ENCODE results near the gene PARD3. TPM values are rescaled to one million over a fixed set of nuclear protein-coding genes. Genes with fewer than 3 reads are reported as not detected.

PARD3 gene
- total RNA-seq, 1 donor from 2014 or later: 58.7 TPM

DNA sequence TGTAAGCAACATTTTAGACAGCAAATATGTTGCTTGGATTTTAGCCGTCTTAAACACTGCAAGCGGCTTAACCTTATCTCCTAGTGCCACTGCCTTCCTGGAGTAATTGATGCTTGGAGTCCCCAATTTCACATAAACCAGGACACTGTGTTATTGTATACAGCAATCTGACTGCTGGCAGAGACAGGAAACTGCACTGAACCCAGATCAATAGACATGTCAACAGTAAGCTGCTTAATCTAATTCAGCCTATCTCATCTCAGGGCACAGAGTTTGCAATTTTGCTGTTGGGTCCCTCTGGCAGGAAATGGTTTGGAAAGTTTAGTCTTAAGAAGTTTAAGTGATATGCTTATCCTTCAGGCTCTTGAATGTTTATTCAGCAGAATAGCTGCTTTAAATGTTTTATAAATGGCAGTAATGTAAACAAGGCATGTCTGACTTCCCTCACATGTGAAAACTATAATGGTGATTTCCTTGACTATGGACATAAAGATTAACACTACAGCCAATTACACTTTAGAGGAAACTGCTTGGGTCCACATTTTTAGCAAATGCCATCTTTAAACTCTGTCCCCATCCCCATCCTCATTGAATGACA lies 598.6 kb downstream of the PARD3 start:
- H2AFZ ChIP-seq (replicated peaks): no peak overlapping the region
- DNase-seq (ENCODE audit: low spot score): no peak
- no peaks in the 10 kb centered on the region for H3K36me3 ChIP-seq
- H3K9me3 ChIP-seq (ENCODE audit: low read depth): no peaks in the 10 kb centered on the region
- no peaks in the 10 kb centered on the region for H3K9me3 Mint-ChIP-seq
- H3K4me3 Mint-ChIP-seq: no peak overlapping the region
- H3K36me3 Mint-ChIP-seq: peaks cover 11% of the 10 kb centered on the region
- no peaks in the 10 kb centered on the region for H3F3A ChIP-seq (ENCODE audit: low read depth)
- H3K9ac ChIP-seq: no peak overlapping the region
- peaks cover 13% of the 10 kb centered on the region for H3K4me1 ChIP-seq
- H4K20me1 ChIP-seq (ENCODE audit: low read depth): no peaks in the 10 kb centered on the region
- H3K27me3 Mint-ChIP-seq (ENCODE audit: insufficient read depth, low read depth): no peaks in the 10 kb centered on the region
- peaks cover 28% of the 10 kb centered on the region for H3K4me1 Mint-ChIP-seq
- H3K27ac ChIP-seq: no peak overlapping the region
- no peak overlapping the region for H3K4me2 ChIP-seq
- H3K27ac Mint-ChIP-seq: no peak overlapping the region
- no peaks in the 10 kb centered on the region for H3K27me3 ChIP-seq
- H3K79me2 ChIP-seq (ENCODE audit: low read depth): no peaks in the 10 kb centered on the region
- H3K4me3 ChIP-seq: no peak overlapping the region
- TF ChIP-seq EZH2phosphoT487 (IDR thresholded peaks at IDR 0.05) (no peak), EZH2 (IDR thresholded peaks at IDR 0.05) (no peak)
- TF ChIP-seq, protein P1, sequence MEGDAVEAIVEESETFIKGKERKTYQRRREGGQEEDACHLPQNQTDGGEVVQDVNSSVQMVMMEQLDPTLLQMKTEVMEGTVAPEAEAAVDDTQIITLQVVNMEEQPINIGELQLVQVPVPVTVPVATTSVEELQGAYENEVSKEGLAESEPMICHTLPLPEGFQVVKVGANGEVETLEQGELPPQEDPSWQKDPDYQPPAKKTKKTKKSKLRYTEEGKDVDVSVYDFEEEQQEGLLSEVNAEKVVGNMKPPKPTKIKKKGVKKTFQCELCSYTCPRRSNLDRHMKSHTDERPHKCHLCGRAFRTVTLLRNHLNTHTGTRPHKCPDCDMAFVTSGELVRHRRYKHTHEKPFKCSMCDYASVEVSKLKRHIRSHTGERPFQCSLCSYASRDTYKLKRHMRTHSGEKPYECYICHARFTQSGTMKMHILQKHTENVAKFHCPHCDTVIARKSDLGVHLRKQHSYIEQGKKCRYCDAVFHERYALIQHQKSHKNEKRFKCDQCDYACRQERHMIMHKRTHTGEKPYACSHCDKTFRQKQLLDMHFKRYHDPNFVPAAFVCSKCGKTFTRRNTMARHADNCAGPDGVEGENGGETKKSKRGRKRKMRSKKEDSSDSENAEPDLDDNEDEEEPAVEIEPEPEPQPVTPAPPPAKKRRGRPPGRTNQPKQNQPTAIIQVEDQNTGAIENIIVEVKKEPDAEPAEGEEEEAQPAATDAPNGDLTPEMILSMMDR (IDR thresholded peaks at IDR 0.05): no peak

DNA sequence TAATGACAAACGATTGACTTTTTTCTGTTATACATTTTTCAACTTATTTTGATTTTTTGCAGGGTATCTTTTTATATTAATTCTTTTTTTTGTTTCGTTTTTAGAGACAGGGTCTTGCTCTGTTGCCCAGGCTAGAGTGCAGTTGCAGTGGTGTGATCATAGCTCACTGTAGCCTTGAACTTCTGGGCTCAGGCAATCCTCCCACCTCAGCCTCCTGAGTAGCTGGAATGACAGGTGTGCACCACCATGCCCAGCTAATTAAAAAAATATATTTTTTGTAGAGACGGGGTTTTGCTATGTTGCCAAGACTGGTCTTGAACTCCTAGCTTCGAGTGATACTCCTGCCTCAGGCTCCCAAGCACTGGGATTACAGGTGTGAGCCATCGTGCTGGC lies 601.3 kb downstream of the PARD3 start:
- no peak for DNase-seq (ENCODE audit: low spot score)
- Mint-ChIP-seq H3K27me3 (ENCODE audit: insufficient read depth, low read depth) (peaks cover 2% of the 10 kb centered on the region), H3K9me3 (no peaks in the 10 kb centered on the region), H3K4me1 (peaks cover 22% of the 10 kb centered on the region), H3K36me3 (peaks cover 19% of the 10 kb centered on the region), H3K4me3 (no peak overlapping the region), H3K27ac (no peak overlapping the region)
- Histone ChIP-seq H3K27ac (no peak overlapping the region), H3K27me3 (no peaks in the 10 kb centered on the region), H3K9ac (no peak overlapping the region), H3K9me3 (ENCODE audit: low read depth) (no peaks in the 10 kb centered on the region), H3K4me2 (no peak overlapping the region), H3K79me2 (ENCODE audit: low read depth) (no peaks in the 10 kb centered on the region), H2AFZ (replicated peaks) (no peak overlapping the region), H3K36me3 (no peaks in the 10 kb centered on the region), H3F3A (ENCODE audit: low read depth) (peaks cover 4% of the 10 kb centered on the region), H3K4me3 (no peak overlapping the region), H3K4me1 (no peaks in the 10 kb centered on the region), H4K20me1 (ENCODE audit: low read depth) (no peaks in the 10 kb centered on the region)
- TF ChIP-seq, protein P1 (IDR thresholded peaks at IDR 0.05): no peak
- TF ChIP-seq EZH2 (IDR thresholded peaks at IDR 0.05): no peak
- no peak for TF ChIP-seq EZH2phosphoT487 (IDR thresholded peaks at IDR 0.05)

DNA sequence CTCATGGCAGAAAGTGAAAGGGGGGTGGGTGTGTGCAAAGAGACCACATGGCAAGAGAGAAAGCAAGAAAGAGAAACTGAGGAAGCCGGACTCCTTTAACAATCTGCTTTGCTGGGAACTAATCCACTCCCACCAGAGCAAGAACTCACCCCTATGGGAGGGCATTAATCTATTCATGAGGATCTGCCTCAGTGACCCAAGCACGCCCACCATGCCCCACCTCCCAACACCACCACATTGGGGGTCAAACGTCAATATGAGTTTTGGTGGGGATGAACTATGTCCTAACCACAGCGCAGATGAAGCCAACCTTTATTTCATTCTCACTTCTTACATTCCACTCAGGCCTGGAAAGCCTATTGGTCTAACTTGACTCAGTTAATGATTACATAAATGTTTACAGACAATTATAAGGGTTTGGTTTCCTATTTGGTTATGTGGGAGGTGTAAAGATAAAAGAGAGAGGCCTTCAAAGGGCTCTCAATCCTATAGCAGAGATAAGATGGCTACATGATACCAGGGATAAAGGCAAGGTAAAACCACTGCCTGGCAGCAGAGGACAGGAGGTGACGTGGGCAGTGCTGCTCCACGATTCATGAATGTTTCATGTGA lies 601.8 kb downstream of the PARD3 start:
- no peak overlapping the region for H3K4me3 ChIP-seq
- peaks cover 5% of the 10 kb centered on the region for H3K4me1 ChIP-seq
- peaks cover 26% of the 10 kb centered on the region for H3K4me1 Mint-ChIP-seq
- no peaks in the 10 kb centered on the region for H3K36me3 ChIP-seq
- H3K4me3 Mint-ChIP-seq: no peak overlapping the region
- H3K9me3 ChIP-seq (ENCODE audit: low read depth): no peaks in the 10 kb centered on the region
- H2AFZ ChIP-seq (replicated peaks): no peak overlapping the region
- no peak overlapping the region for H3K27ac Mint-ChIP-seq
- no peak overlapping the region for H3K4me2 ChIP-seq
- no peaks in the 10 kb centered on the region for H4K20me1 ChIP-seq (ENCODE audit: low read depth)
- no peak for DNase-seq (ENCODE audit: low spot score)
- no peak overlapping the region for H3K9ac ChIP-seq
- peaks cover 19% of the 10 kb centered on the region for H3K36me3 Mint-ChIP-seq
- no peaks in the 10 kb centered on the region for H3K9me3 Mint-ChIP-seq
- peaks cover 4% of the 10 kb centered on the region for H3F3A ChIP-seq (ENCODE audit: low read depth)
- no peaks in the 10 kb centered on the region for H3K79me2 ChIP-seq (ENCODE audit: low read depth)
- no peaks in the 10 kb centered on the region for H3K27me3 ChIP-seq
- H3K27ac ChIP-seq: no peak overlapping the region
- TF ChIP-seq, protein P1 (IDR thresholded peaks at IDR 0.05): no peak
- no peak for TF ChIP-seq EZH2phosphoT487 (IDR thresholded peaks at IDR 0.05)
- H3K27me3 Mint-ChIP-seq (ENCODE audit: insufficient read depth, low read depth): peaks cover 2% of the 10 kb centered on the region

Measured in neural progenitor cell (in vitro differentiated cells).